ENCODE results near the gene SPAG16. TPM values are rescaled to one million over a fixed set of nuclear protein-coding genes. Genes with fewer than 3 reads are reported as not detected.

Gene SPAG16
- total RNA-seq, 1 donor from 2014 or later: 7.6 TPM

DNA sequence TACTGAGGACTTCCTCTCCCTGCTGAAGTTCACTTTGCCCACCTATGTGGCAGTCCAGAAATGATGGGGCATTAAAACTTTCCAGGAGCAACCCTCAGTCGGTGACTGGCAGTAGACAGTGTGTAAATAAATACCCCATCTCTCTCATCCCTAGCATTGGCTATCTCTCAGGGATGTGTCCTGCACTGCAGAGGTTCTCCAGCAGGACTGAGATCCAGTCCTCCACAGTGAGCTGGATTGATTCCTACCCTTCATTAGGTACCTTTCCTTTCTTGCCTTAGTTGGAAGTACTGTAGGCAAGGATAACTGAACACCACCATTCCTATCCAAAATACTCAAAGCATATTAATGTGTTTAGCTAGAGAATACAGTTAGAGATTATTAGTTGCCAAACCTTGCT lies 441.8 kb downstream of the SPAG16 start:
- intact Hi-C loops (cut with DNase I): no loop called here
- DNase-seq (ENCODE audit: low spot score in 2 of 2): no peak
- Histone ChIP-seq H3K9me3 (no peaks in the 10 kb centered on the region), H3K4me3 (no peak overlapping the region), H3K27me3 (no peaks in the 10 kb centered on the region), H3K4me1 (no peaks in the 10 kb centered on the region), H3K27ac (no peak overlapping the region), H3K36me3 (no peaks in the 10 kb centered on the region)
- TF ChIP-seq, protein P1, sequence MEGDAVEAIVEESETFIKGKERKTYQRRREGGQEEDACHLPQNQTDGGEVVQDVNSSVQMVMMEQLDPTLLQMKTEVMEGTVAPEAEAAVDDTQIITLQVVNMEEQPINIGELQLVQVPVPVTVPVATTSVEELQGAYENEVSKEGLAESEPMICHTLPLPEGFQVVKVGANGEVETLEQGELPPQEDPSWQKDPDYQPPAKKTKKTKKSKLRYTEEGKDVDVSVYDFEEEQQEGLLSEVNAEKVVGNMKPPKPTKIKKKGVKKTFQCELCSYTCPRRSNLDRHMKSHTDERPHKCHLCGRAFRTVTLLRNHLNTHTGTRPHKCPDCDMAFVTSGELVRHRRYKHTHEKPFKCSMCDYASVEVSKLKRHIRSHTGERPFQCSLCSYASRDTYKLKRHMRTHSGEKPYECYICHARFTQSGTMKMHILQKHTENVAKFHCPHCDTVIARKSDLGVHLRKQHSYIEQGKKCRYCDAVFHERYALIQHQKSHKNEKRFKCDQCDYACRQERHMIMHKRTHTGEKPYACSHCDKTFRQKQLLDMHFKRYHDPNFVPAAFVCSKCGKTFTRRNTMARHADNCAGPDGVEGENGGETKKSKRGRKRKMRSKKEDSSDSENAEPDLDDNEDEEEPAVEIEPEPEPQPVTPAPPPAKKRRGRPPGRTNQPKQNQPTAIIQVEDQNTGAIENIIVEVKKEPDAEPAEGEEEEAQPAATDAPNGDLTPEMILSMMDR (IDR thresholded peaks at IDR 0.05): no peak

DNA sequence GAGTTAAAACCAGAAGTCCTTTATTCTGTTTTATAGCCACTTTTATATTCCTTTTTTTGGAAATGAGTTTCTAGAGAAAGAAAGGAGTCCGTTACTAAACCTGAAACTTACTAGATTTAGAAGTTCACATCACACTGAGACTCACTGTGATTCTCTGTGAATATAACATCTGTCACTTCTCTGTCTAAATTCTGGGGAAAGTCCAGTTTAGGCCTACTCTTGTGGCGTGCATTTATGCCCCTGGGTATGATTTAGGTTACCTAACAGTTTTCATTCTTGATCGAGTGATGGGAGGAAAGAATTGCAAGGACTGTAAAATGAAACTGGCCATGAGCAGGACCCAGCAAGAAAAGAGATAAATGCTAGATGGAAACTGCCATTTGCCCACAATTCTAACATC lies 449.6 kb downstream of the SPAG16 start:
- intact Hi-C loops (cut with DNase I): no loop called here
- H3K36me3 ChIP-seq: no peaks in the 10 kb centered on the region
- TF ChIP-seq, protein P1 (IDR thresholded peaks at IDR 0.05): no peak
- DNase-seq (ENCODE audit: low spot score in 2 of 2): no peak
- no peaks in the 10 kb centered on the region for H3K9me3 ChIP-seq
- H3K27ac ChIP-seq: no peak overlapping the region
- H3K27me3 ChIP-seq: no peaks in the 10 kb centered on the region
- H3K4me3 ChIP-seq: no peak overlapping the region
- H3K4me1 ChIP-seq: no peaks in the 10 kb centered on the region

DNA sequence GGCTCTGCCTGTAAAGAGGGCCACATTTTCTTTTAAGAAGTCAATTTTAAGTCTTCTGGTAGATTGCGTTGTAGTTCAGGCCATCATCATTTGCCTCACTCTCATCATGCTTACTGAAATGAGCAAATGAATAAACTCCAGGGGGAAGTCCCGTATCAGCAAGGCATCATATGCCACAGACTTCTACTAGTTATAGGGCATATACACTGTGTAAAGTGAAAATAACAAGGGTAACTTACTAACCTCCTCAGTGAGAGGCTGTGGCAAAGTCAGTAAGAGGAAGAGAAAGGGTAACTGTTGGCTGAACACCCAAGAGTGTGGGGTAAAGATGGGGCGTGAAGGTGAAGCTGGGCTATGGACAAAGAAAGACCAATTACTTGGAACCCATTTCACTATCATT lies 456.2 kb downstream of the SPAG16 start:
- Histone ChIP-seq H3K27ac (no peak overlapping the region), H3K9me3 (no peaks in the 10 kb centered on the region), H3K4me3 (no peak overlapping the region), H3K27me3 (no peaks in the 10 kb centered on the region), H3K36me3 (no peaks in the 10 kb centered on the region), H3K4me1 (no peaks in the 10 kb centered on the region)
- intact Hi-C loops (cut with DNase I): no loop called here
- DNase-seq (ENCODE audit: low spot score in 2 of 2): no peak
- TF ChIP-seq, protein P1 (IDR thresholded peaks at IDR 0.05): no peak

DNA sequence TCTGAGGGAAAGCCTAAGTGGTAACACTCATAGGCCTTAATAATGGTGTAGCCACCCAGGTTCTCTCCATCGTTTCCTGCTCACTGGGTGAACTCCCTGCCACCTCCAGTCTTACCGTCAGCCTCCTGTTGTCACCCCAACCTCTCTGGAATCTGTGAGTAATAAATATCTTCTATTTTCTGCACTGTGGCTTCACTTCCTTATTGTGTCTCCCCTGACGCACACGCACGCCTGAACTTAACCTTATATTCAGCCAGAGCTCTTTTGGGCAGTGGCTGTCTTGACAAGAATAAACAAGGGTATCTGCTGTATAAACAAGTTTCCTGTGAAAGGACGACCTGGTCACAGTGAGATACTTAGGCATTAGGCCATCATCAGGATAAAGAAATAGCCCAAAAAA lies 467.2 kb downstream of the SPAG16 start:
- Histone ChIP-seq H3K9me3 (no peaks in the 10 kb centered on the region), H3K27ac (no peak overlapping the region), H3K4me3 (no peak overlapping the region), H3K27me3 (no peaks in the 10 kb centered on the region), H3K4me1 (no peaks in the 10 kb centered on the region), H3K36me3 (no peaks in the 10 kb centered on the region)
- no peak for DNase-seq (ENCODE audit: low spot score in 2 of 2)
- intact Hi-C loops (cut with DNase I): no loop called here
- TF ChIP-seq, protein P1 (IDR thresholded peaks at IDR 0.05): no peak

DNA sequence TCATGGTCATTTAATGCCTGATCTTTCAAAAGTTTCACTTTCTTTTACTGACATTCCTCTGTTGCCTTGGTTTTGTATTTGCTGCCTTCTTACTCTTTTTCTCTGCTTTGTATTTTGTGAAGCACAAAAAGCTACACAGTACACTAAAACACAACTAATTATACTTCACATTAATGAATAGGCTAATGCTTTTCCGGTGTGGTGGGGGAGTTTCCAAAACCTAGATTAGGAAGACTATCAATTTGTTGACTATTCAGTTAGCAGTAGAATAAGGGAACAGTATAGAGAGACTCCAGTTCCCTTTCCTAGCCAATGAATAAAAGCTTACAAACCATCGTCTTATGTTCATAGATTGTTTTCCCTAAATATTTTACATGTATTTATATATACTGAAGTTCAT lies 468.3 kb downstream of the SPAG16 start:
- H3K27ac ChIP-seq: no peak overlapping the region
- H3K4me3 ChIP-seq: no peak overlapping the region
- DNase-seq (ENCODE audit: low spot score in 2 of 2): no peak
- intact Hi-C loops (cut with DNase I): no loop called here
- no peaks in the 10 kb centered on the region for H3K27me3 ChIP-seq
- H3K9me3 ChIP-seq: no peaks in the 10 kb centered on the region
- TF ChIP-seq, protein P1 (IDR thresholded peaks at IDR 0.05): no peak
- no peaks in the 10 kb centered on the region for H3K4me1 ChIP-seq
- no peaks in the 10 kb centered on the region for H3K36me3 ChIP-seq

DNA sequence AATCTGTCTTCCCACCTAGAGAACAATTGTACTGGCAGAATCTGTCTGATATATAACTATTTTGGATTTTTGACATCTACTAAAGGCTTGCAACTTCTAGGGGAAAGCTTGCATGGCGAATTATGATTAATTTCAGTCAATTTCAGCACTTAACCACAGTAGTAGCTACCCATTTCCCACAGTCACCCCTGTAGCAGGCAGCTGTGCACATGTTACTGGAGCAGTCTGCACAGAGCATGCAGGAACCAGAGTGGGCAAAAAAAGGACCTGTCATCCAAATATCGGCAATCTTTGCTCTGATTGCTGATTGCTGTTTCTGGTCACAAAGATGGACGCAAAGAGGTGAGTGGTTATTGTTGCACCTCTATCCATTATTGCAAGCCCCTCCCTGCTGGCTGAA lies 473.3 kb downstream of the SPAG16 start:
- intact Hi-C loops (cut with DNase I): no loop called here
- no peaks in the 10 kb centered on the region for H3K9me3 ChIP-seq
- no peak overlapping the region for H3K27ac ChIP-seq

More for the DNA sequence above, 473.3 kb downstream of the SPAG16 start:
- TF ChIP-seq, protein P1 (IDR thresholded peaks at IDR 0.05): no peak
- no peak for DNase-seq (ENCODE audit: low spot score in 2 of 2)
- H3K27me3 ChIP-seq: no peaks in the 10 kb centered on the region
- H3K4me3 ChIP-seq: no peak overlapping the region
- no peaks in the 10 kb centered on the region for H3K36me3 ChIP-seq
- no peaks in the 10 kb centered on the region for H3K4me1 ChIP-seq
